GM19438 (cell line): ENCODE measurements around the gene BMPER.
"Not testable (repeated sequence)": the region's sequence is repeated elsewhere in the genome, so short reads cannot be mapped to it uniquely, and the experiment has no call there.

Experiments used
- ATAC-seq: cut with Tn5 transposase; IDR thresholded peaks from one replicate; pipeline ENCODE4 v1.9.1; 2021; ENCODE audit warnings: low read depth; ENCODE audit not compliant: unreplicated experiment

BMPER gene

DNA sequence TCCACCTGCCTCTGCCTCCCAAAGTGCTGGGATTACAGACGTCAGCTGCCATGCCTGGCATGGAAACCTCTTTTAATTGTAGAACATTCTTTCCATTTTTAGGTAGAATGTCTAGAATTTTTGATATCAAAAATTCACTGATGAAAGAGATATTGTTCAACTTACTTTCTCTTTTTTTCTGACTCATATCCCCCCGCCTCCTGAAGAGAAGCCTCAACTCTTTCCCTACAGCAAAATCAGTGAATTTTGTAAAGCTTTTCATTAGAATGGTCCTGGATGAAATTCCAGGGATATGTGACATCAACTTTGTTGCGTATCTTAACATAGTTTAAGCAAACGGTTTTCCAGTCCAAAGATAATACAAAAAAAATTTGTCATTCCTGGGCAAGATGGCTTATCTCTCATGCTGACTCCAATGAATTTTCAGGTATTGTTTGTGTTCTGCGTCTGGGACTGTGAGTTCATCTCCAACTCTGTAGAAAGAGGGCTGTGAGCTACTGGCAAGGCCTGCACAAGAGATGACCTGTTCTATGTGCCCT is 256.8 kb downstream of the BMPER start:
- ATAC-seq, result no peak

DNA sequence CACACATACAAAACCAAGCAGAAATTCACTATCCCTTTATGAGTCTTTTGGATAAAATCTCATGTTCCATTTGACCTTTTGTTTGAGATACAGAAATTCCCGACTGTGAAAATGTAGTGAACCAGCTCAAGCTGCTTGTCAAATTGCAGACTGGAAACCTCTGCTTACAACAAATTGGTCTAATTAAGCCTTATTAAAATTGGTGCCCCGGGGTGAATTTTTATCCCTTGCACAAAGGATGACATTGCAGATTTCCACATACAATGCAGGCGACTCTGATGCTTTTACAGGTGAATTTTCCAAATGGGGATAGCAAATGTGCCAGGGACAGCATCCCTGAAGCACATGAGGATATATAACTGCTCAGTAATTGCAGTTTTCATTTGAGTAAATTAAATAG is 257.3 kb downstream of the BMPER start:
- no peak for ATAC-seq

DNA sequence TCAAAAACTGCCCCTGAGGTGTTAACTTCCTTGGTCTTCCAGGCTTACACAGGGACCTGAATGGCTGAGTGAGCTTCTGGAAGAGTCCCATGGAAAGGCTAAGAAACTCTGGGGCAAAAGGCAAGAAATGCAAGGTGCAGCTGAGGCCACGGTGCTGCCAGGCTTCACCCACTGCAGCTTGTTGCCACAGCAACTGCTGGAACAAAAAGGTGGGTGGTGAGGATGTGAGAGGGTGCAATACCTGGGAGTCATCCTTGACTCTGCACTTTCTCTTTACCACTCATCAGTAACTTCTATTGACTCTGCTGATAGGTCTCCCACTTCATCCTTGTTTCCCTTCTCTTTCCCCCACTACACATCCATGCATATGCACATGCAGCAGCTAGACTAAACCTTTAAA is 258.6 kb downstream of the BMPER start:
- ATAC-seq, result no peak

DNA sequence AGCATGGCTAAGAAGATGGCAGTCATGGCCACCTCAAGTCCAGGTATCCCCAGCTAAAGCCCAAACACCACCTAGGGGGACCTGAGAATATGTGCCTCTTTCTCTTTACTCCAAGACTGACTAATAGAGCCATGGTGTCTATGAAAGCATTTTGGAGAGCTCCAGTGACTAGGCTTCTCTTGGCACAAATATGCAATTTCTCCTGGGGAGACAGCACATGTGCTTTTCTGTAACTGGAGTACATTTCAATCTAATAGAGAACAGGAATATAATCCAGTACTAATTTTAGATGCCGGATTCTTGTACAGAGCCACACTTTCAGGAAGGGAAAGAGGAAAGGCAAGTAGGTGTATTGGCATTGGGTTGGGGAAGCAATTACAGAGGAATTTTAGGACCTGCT is 260.1 kb downstream of the BMPER start:
- no peak for ATAC-seq

DNA sequence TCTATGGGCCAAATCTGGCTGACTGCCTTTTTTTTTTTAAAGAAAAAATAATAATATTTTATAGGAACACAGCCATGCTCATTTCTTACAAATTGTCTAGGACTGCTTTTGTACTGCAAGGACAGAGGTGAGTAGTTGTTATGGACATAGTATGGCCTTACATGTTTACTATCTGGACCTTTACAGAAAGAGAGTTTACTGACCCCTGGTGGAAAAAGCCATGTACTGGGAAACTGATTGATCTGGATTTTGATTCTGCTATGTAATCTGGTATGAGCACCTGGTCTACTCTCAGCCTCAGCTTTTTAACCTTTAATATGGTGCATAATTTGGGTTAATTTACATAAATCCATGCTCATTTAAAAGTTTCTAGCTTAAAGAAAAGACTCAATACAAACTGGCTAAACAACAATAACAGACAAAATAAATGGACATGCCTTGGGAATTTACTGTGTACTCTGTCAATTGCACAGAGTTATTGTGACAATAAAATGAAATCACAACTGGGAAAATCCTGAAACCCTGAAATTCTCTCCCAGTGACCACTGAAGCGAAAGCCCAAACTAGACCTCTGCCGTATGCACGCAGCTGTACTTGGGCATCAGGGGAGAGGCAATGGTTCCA is 260.7 kb downstream of the BMPER start:
- ATAC-seq, result no peak

DNA sequence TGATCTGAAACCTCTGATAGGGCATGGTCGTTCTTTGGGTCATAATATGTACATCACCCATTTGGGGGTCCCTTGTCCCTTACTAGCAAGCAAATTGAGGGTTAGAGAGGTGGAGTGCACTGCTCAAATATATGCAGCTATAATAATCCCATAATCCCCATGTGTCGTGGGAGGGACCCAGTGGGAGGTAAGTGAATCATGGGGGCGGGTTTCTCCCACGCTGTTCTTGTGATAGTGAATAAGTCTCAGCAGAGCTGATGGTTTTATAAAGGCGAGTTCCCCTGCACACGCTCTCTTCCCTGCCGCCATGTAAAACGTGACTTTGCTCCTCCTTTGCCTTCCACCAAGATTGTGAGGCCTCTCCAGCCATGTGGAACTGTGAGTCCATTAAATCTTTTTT is 262.7 kb downstream of the BMPER start:
- no peak for ATAC-seq

DNA sequence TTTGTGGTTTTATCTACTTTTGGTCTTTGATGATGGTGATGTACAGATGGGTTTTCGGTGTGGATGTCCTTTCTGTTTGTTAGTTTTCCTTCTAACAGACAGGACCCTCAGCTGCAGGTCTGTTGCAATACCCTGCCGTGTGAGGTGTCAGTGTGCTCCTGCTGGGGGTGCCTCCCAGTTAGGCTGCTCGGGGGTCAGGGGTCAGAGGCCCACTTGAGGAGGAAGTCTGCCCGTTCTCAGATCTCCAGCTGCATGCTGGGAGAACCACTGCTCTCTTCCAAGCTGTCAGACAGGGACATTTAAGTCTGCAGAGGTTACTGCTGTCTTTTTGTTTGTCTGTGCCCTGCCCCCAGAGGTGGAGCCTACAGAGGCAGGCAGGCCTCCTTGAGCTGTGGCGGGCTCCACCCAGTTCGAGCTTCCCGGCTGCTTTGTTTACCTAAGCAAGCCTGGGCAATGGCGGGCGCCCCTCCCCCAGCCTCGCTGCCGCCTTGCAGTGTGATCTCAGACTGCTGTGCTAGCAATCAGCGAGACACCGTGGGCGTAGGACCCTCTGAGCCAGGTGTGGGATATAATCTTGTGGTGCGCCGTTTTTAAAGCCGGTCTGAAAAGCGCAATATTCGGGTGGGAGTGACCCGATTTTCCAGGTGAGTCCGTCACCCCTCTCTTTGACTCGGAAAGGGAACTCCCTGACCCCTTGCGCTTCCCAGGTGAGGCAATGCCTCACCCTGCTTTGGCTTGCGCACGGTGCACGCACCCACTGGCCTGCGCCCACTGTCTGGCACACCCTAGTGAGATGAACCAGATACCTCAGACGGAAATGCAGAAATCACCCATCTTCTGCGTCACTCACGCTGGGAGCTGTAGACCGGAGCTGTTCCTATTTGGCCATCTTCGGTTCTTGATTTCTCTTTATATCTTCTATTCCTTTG is 269.6 kb downstream of the BMPER start:
- not testable (repeated sequence) for ATAC-seq

DNA sequence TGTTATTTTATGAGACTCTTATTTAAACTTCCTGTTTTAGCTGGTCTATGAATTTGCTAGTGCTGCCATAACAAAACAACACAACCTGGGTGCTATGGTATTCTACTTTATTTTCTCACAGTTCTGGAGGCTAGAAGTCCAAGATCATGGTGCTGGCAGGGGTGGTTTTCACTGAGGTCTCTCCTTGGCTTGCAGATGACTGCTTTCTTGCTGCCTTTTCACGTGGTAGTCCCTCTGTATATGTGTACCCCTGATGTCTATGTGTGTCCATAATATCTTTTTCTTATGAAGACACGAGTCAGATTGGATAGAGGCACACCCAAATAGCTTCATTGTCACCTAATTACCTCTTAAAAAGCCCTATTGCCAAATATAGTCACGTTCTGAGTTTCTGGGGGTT is 270.5 kb downstream of the BMPER start:
- no peak for ATAC-seq

DNA sequence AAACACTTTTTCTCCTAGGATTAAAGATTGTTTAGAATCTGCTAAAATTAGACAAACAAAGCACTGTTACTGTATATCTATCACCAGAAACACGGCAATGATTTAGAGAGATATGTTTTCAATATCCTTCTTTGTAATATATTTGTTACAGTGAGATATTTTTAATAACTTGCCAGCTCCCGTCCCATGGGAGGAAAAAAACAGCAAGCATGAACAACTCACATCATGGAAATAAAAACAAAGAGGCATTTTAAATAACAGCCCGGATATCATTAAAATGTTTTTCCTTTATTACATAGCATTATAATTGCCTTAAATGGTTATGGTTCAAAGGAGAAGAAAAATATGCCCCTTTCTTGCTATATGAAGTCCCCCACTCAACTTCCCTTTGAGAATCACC is 272.1 kb downstream of the BMPER start:
- no peak for ATAC-seq

DNA sequence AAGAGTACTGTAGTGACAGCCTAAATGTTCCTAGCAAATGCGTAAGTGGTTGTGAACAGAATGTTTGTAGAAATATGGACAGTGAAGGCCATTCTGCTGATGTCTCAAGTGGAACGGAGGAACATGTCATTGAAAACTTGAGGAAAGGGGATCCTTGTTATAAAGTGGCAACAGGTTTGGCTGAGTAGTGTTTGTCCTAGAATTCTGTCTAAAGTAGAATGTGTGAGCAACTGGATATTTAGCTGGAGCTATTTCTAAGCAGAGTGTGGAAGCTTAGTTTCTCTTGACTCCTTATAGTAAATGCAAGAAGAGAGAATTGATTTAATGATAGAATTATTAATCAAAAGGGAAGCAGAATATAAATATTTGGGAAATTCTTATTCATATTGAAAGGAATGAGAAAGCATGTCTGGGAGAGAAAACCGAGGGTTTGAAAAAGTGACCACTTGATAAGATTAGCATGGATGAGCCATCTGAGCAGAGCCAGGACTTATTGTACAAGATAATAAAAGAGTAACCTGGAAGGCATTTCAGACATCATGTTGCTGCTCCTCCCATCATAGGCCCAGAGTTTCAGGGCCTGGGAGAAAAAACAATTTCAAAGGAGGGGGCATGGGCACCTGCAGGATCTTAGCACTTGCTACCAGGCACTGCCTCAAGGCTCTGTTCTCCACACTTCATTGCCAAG is 276.1 kb downstream of the BMPER start:
- ATAC-seq, result no peak

DNA sequence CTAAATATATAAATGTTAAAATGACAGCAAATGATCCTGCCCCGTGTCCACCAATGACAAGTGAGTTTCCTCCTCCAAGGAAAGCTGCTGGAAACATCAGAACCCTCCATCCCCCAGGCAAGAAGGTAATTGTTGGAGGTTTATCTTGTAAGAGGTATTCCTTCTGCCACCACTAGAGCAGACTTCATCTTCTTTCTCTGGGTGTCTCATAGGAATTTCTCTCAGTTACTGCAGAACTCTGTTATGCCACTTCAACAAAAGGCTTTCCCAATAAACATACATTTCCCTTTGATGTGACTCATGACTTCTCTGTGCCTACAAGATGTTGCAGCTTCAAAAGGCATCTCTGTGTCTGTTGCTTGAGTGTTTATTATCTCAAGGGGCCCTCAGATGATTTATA is 279.1 kb downstream of the BMPER start:
- ATAC-seq, result no peak

DNA sequence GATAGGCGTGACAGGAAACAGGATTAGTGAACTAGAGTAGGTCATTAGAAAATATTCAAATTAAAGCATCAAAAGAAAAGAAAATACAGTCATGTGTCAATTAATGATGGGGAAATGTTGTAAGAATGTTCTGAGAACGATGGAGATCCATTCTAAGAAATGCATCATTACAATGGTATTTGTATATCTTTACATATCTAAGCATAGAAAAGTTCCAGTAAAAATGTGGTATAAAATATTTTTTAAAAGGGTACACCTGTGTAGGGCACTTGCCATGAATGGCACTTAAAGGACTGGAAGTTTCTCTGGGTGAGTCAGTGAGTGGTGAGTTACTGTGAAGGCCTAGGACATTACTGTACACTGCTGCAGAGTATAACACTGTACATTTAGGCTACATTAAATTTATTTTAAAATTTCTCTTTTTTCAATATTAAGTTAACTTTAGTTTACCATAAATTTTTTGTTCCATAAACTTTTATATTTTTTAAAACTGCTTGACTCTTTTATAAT is 282.5 kb downstream of the BMPER start:
- no peak for ATAC-seq

DNA sequence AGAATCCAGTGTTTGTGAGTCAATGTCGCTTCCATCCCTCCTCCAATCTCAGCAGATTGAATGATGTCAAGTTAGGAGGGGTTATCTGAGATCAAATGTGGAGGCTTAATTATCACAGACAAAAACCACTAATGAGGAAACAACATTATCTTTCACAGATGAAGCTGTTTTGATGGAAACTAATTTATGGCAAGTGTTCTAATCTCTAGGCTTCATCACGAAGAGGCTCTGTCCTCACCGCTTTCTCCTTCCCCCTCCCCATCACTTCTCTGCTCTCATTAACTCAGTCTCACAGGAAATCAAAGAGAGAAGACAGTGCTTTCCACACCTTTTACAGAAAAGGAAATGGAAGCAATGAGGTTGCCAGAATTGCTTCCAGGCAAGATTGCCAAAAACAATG is 283.7 kb downstream of the BMPER start:
- no peak for ATAC-seq

DNA sequence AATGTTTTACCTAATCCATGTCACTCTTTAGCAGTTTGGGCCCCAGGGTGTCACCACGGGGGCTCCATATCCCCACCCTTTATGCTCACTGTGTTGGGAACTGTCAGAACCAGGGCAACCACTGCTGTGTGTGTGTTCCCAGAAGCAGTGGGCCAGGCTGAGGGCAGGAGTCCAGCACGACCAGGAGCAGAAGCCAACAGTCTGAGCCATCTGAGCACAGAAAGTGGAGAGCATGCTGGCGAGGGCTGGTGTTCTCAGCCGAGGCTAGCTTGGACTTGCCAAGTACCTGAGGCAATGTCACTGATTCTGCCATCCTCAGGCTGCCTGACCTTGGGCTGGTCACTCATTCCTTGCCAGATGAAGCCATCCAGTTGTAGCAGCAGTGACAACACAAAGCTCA is 285.0 kb downstream of the BMPER start:
- no peak for ATAC-seq

DNA sequence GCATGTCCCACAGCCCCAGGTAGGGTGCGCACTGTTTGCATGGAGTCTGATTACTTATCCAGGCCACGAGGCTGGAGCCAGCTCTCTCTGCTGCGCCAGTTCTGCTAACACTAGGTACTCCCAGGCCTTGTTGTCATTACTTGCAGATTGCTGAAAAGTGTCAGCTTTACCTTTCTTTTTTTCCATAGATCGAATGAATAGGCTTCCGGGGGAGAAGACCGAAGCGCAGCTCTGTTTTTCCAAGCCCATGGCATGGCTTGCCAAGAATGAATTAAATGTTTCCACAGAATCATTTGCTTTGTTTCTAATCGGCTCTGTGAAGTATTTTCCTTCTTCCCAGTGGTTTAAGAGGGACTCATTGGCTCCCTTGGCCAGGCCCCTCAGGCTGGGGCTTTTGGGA is 285.8 kb downstream of the BMPER start:
- ATAC-seq, result no peak

DNA sequence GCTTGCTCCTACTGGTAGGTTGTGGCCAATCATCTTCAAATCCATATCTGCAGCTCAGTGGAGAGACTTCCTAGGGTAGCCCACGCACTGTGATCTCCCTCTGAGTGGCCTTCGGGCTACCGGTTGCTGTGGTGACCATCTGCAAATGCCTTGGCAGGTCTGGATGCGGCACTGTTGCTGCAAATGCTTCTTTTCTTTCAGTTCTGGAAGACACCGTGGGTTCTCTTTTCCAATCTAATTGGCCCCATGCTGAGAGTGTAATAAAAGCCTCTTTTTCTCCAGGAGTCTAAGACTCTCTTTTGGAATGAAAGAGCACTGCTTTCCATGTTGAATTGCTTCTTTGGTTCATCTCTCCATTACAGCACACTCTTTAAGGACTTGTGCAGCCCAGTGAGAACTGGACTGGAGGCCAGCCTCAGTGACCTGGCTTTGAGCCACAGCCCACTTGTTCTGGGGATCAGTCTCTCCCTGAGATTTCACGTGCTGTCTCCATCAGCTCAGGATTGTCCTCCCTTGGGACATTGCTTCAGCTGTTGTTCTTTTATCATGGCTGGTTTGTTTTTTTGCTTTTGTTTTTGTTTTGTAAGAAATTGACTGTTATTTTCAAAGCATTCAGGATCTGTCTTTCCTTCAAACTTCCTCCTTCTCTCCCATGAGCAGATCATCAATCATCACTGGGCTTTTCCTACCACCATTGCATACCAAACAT is 286.6 kb downstream of the BMPER start:
- ATAC-seq, result no peak

DNA sequence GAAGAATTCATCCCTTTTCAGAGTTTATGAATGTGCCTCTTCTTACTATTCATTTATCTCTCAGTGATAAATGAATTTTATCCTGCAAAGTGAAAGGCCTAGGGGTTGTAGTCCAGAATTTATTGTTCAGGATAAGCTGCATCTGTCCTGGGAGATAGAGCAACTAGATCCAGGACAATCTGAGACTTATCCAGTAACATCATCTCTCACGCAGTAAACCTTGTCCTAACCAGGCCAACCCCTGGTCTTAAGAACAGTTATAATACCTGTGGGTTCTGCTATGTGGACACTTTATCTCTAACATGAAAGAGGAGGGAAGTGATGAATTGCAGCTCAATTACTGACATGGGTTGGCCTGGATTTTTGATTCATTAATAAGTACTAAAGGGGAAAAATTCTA is 287.6 kb downstream of the BMPER start:
- ATAC-seq, result no peak

DNA sequence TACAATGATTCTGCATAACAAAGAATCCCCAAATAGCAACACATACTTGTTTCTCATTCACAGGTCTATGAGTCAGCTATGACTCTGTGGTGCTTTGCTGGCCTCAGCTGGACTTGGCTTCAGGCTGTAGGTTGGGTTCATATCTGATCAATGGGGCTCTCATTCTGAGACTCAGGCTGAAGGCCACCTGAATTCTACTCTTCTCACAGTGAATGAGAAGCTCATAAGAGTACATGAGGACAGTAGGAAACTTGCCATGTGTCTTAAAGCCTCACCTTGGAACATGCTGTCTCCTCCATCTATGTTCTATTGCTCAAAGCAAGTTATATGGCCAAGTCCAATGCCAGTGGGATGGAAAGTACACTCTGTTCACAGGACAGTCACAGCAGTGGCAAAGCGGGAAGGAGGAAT is 292.9 kb downstream of the BMPER start:
- ATAC-seq, result no peak
